Stimulated activated naive CD8-positive, alpha-beta T cell treated with anti-CD3 and anti-CD28 coated beads, Interleukin-15, Interleukin-2, amounts not matched to agents 100 ng/mL and 50 ng/mL, for 24 hours (primary cell): ENCODE results near the gene MS4A2.
"Not testable (repeated sequence)": the region's sequence is repeated elsewhere in the genome, so short reads cannot be mapped to it uniquely, and the experiment has no call there.

Source experiments
- H3K27ac Mint-ChIP-seq: one replicate; pipeline ENCODE4 v1.8.0; 2021; ENCODE audit warnings: mild to moderate bottlenecking, mixed read lengths
- H3K27me3 Mint-ChIP-seq: one replicate; pipeline ENCODE4 v1.8.0; 2021; ENCODE audit warnings: mixed read lengths
- H3K36me3 Mint-ChIP-seq: one replicate; pipeline ENCODE4 v1.8.0; 2021; ENCODE audit warnings: low read depth, mixed read lengths
- H3K4me1 Mint-ChIP-seq: one replicate; pipeline ENCODE4 v1.8.0; 2021; ENCODE audit warnings: low read depth, mixed read lengths
- H3K4me3 Mint-ChIP-seq: one replicate; pipeline ENCODE4 v1.8.0; 2021; ENCODE audit warnings: mild to moderate bottlenecking, mixed read lengths
- H3K9me3 Mint-ChIP-seq: one replicate; pipeline ENCODE4 v1.8.0; 2021; ENCODE audit warnings: mixed read lengths

MS4A2 gene

GRCh38 chr11:60084631-60085273, 3.7 kb upstream of the MS4A2 start:
- no peaks in the 10 kb centered on the region for H3K4me1 Mint-ChIP-seq
- peaks cover 25% of the 10 kb centered on the region for H3K27me3 Mint-ChIP-seq
- H3K4me3 Mint-ChIP-seq = no peak overlapping the region
- H3K9me3 Mint-ChIP-seq = peaks cover 4% of the 10 kb centered on the region
- no peak overlapping the region for H3K27ac Mint-ChIP-seq
- no peaks in the 10 kb centered on the region for H3K36me3 Mint-ChIP-seq

DNA sequence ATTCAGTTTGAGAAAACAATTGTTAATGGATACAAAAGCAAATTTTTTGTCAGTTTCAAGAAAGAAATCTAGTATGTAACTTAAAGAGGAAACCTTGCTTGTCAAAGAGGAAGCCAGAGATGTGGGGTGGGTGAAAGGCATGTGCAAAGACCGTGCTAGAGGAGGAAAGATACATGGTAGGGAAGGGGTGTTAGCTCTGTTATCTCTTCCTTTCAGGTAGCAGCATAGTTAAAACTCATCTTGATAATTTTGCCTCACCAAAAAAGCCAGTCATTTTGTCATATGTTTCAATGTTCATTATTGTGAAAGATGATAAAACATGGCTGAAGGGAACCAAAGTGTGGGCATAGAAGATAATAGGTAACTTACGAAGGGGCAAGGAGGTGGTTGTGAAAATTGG, 2.6 kb upstream of the MS4A2 start:
- Mint-ChIP-seq H3K27me3 (peaks cover 21% of the 10 kb centered on the region), H3K36me3 (no peaks in the 10 kb centered on the region), H3K9me3 (peaks cover 4% of the 10 kb centered on the region), H3K4me1 (no peaks in the 10 kb centered on the region), H3K4me3 (no peak overlapping the region), H3K27ac (no peak overlapping the region)

DNA sequence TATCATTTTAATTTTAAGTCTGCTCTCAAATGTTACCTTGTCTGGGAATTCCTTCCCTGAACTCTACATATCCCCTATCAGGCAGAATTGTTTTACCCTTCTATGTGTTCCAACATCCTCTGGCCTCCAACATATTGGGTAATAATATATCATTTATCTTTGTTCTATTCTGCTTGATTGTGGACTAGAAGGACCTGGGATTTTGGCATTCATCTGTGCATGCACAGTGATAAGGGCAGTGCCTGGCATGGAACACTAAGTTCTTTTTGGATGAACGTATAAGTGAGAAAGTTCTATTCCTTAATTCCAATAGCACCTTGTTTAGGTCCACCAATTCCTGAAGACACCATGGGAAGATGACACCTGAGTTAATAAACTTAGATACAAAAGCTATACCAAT, 1.2 kb upstream of the MS4A2 start:
- no peaks in the 10 kb centered on the region for H3K36me3 Mint-ChIP-seq
- no peak overlapping the region for H3K4me3 Mint-ChIP-seq
- H3K9me3 Mint-ChIP-seq = peaks cover 4% of the 10 kb centered on the region
- peaks cover 27% of the 10 kb centered on the region for H3K27me3 Mint-ChIP-seq
- no peaks in the 10 kb centered on the region for H3K4me1 Mint-ChIP-seq
- no peak overlapping the region for H3K27ac Mint-ChIP-seq

- peaks cover 18% of the 10 kb centered on the region for H3K27me3 Mint-ChIP-seq
- H3K4me3 Mint-ChIP-seq = no peak overlapping the region
- H3K4me1 Mint-ChIP-seq = no peaks in the 10 kb centered on the region
- no peak overlapping the region for H3K27ac Mint-ChIP-seq
- no peaks in the 10 kb centered on the region for H3K36me3 Mint-ChIP-seq
- H3K9me3 Mint-ChIP-seq = no peaks in the 10 kb centered on the region
Observed at GRCh38 chr11:60095477-60096120, 7.1 kb downstream of the MS4A2 start.

- Mint-ChIP-seq H3K4me3 (no peak overlapping the region), H3K27me3 (peaks cover 12% of the 10 kb centered on the region), H3K27ac (no peak overlapping the region)
Observed at GRCh38 chr11:60097189-60097588, 8.7 kb downstream of the MS4A2 start.

GRCh38 chr11:60098508-60098907, 10.0 kb downstream of the MS4A2 start:
- Mint-ChIP-seq H3K27ac (no peak overlapping the region), H3K27me3 (peaks cover 12% of the 10 kb centered on the region), H3K36me3 (no peaks in the 10 kb centered on the region), H3K4me3 (no peak overlapping the region), H3K4me1 (no peaks in the 10 kb centered on the region), H3K9me3 (no peaks in the 10 kb centered on the region)

More at GRCh38 chr11:60097189-60097588, 8.7 kb downstream of the MS4A2 start:
- no peaks in the 10 kb centered on the region for H3K36me3 Mint-ChIP-seq
- H3K9me3 Mint-ChIP-seq = no peaks in the 10 kb centered on the region
- H3K4me1 Mint-ChIP-seq = no peaks in the 10 kb centered on the region

DNA sequence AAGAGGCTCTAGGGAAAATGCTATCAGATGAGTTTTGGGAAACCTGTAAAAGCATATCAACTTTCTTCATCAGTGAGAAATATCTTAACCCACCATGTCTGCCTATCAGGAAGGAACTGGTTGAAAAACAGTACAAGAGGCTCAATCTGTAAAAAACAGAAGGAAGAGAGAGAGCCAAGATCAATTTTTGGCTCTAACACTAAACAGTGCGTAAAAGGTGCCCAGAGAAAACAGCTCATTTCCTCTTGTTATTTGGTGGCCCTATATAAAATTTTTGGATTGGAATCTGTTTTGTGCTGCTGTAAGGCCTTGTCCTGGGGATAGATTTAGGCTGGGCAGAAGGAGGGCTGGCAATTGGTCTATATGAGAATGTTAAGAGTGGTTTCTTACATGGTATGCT, 12.1 kb downstream of the MS4A2 start:
- Mint-ChIP-seq H3K9me3 (no peaks in the 10 kb centered on the region), H3K4me1 (no peaks in the 10 kb centered on the region), H3K27me3 (peaks cover 8% of the 10 kb centered on the region), H3K36me3 (no peaks in the 10 kb centered on the region), H3K27ac (no peak overlapping the region), H3K4me3 (no peak overlapping the region)

DNA sequence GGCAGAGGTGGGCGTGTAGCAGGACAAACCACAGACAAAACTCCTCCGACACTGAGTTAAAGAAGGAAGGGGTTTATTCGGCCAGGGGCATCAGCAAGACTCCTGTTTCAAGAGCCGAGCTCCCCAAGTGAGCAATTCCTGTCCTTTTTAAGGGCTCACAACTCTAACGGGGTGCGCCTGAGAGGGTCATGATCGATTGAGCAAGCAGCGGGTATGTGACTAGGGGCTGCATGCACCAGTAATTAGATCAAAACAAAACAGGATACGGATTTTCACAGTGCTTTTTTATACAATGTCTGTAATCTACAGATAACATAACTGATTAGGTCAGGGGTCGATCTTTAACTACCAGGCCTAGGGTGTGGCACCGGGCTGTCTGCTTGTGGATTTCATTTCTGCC, 12.9 kb downstream of the MS4A2 start:
- not testable (repeated sequence) for H3K27ac Mint-ChIP-seq, H3K27me3 Mint-ChIP-seq, H3K9me3 Mint-ChIP-seq, H3K36me3 Mint-ChIP-seq, H3K4me1 Mint-ChIP-seq, H3K4me3 Mint-ChIP-seq

DNA sequence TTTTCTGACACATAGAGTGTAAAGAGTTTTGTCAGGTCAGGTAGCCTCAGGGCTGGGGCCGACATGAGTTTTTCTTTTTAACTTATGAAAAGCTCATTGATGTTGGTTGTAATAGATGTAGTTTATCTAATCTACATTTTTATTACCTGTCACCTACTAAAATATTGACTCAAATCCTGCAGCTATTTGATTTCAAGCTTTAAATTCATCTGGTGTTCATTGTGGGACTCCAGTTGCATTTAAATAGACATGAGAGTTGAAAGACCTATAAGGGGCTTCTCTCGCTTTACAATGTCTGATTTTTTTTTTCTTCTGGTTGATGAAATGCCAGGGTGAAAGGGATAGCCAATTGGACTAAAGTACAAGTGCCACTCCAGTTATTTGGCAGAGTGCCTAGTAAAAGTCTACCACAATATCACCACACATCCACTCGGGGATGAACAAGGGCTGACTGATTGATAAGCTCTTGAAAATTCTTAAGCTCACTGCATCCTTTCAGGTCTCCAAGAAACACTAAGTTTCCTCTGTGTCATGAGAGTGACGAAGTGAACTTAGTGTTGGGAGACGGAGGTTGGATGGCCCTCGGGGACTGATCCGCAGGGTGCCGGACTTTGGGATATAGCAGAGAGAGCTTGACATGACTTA, 16.1 kb downstream of the MS4A2 start:
- H3K27ac Mint-ChIP-seq, H3K27me3 Mint-ChIP-seq, H3K9me3 Mint-ChIP-seq, H3K36me3 Mint-ChIP-seq, H3K4me3 Mint-ChIP-seq, H3K4me1 Mint-ChIP-seq: not testable (repeated sequence)

DNA sequence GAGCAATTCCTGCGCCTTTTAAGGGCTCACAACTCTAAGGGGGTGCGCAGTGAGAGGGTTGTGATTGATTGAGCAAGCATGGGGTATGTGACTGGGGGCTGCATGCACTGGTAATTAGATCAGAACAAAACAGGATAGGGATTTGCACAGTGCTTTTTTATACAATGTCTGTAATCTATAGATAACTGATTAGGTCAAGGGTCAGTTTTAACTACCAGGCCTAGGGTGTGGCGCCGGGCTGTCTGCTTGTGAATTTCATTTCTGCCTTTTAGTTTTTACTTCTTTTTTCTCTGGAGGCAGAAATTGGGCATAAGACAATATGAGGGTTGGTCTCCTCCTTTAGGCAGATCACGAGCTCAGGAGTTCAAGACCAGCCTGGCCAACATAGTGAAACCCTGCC, 20.2 kb downstream of the MS4A2 start:
- H3K4me3 Mint-ChIP-seq, H3K9me3 Mint-ChIP-seq, H3K4me1 Mint-ChIP-seq, H3K36me3 Mint-ChIP-seq, H3K27ac Mint-ChIP-seq: not testable (repeated sequence)
- H3K27me3 Mint-ChIP-seq = peaks cover 12% of the 10 kb centered on the region

DNA sequence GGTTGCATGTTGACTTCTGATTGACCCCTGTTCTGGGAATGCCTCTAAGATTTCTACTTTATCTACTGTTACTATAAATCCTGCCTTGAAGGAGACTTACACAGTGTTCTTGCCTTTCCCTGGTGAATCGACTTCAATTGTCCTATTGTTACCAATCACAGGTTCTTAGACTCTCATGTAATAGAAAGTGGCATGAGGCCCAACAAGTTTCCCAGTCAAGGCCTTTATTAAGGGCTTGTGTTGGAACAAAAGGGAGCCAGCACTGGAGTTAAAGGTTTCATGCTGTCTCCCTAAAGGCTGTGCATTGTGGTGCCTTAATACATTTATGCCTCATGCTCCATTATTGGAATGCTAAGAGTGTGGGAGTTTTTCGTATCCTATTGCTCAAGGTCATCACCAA, 23.3 kb downstream of the MS4A2 start:
- no peaks in the 10 kb centered on the region for H3K36me3 Mint-ChIP-seq
- H3K9me3 Mint-ChIP-seq = no peaks in the 10 kb centered on the region
- no peaks in the 10 kb centered on the region for H3K4me1 Mint-ChIP-seq
- H3K27me3 Mint-ChIP-seq = peaks cover 16% of the 10 kb centered on the region
- no peak overlapping the region for H3K4me3 Mint-ChIP-seq
- H3K27ac Mint-ChIP-seq = no peak overlapping the region

DNA sequence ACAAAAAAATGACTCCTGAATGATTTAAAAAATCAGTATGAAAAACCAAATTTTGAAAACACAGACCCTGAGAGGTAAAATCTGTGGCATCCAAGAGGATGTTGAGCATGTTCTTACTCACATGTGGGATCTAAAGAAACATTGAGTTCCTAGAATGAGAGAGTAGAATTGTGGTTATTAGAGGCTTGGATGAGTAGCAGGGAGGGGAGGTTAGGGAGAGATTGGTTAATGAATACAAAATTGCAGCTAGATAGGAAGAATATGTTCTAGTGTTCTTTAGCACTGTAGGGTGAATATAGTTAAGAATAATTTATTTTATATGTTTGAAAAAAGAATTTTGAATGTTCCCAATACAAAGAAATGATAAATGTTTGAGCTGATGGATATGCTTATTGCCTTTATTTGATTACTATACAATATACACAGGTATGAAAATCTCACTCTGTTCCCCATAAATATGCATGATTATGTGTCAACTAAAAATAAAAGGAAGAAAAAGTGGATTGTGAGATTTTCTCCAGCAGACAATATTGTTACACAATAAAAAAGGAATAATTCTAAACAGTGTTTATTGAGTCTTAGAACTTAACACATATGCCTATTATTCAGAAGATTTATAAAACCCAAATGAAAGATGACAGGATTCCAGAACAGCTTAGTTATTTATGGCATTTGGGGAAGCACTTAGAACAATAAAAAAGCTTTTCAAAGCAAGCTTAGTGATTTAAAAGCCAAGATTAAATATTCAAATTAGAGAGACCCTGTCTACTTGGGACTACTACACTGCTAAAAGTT, 28.7 kb downstream of the MS4A2 start:
- Mint-ChIP-seq H3K4me1 (no peaks in the 10 kb centered on the region), H3K27me3 (peaks cover 24% of the 10 kb centered on the region), H3K4me3 (no peak overlapping the region), H3K36me3 (no peaks in the 10 kb centered on the region), H3K9me3 (no peaks in the 10 kb centered on the region), H3K27ac (no peak overlapping the region)

GRCh38 chr11:60118338-60118737, 29.9 kb downstream of the MS4A2 start:
- Mint-ChIP-seq H3K4me1 (no peaks in the 10 kb centered on the region), H3K9me3 (no peaks in the 10 kb centered on the region), H3K27me3 (peaks cover 25% of the 10 kb centered on the region), H3K36me3 (no peaks in the 10 kb centered on the region), H3K4me3 (no peak overlapping the region), H3K27ac (no peak overlapping the region)

DNA sequence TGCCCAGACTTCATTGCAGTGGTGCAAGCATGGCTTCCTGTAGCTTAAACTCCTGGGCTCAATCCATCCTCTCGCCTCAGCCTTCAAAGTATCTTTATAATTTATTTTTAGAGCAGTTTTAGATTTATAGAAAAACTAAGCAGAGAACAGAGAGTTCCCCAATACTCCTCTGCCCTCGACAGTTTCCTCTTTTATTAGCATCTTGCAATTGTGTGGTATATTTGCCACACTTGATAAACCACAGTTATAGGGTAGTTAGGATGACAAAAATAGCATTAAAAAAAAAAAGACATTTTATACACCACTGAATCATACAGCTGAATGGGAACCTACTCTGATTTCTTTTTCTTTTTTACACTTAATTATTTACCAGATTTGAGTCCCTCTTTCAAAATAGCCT, 31.2 kb downstream of the MS4A2 start:
- H3K27ac Mint-ChIP-seq = no peak overlapping the region
- no peaks in the 10 kb centered on the region for H3K4me1 Mint-ChIP-seq
- H3K27me3 Mint-ChIP-seq = peaks cover 23% of the 10 kb centered on the region
- no peak overlapping the region for H3K4me3 Mint-ChIP-seq
- no peaks in the 10 kb centered on the region for H3K36me3 Mint-ChIP-seq
- H3K9me3 Mint-ChIP-seq = no peaks in the 10 kb centered on the region

DNA sequence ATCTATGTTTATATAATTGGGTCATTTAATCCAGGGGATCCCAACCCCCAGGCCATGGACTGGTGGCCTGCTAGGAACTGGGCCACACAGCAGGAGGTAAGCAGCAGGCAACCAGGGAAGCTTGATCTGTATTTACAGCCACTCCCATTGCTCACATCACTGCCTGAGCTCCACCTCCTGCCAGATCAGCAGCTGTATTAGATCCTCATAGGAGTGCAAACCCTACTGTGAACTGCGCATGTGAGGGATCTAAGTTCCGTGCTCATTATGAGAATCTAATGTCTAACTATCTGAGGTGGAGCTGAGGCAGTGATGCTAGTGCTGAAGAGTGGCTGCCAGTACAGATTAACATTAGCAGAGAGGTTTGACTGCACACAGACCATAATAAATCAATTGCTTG, 32.8 kb downstream of the MS4A2 start:
- Mint-ChIP-seq H3K27ac (no peak overlapping the region), H3K9me3 (no peaks in the 10 kb centered on the region), H3K36me3 (no peaks in the 10 kb centered on the region), H3K4me3 (no peak overlapping the region), H3K4me1 (no peaks in the 10 kb centered on the region), H3K27me3 (peaks cover 23% of the 10 kb centered on the region)
